ENCODE measurements around the gene TDRD12.

GRCh38 chr19:32798201-32798600 lies 78.6 kb downstream of the TDRD12 start:
- TF ChIP-seq CTCF (conservative IDR thresholded peaks at IDR 0.05), result no peak
- TF ChIP-seq EZH2 (IDR thresholded peaks at IDR 0.05; ENCODE audit: low read depth), result no peak

Measured in PC-9 (cell line).